OCI-LY3 (cell line): ENCODE measurements around the gene CERS6.

Experiments
- CTCF ChIP-seq: fragments of 200-600, 300-600 bp; sonication (generic); IDR thresholded peaks from 2 replicates; pipeline ENCODE4 v1.5.1; 2014; ENCODE audit warnings: antibody characterized with exemption, low read length, low read depth
- EZH2phosphoT487 ChIP-seq: fragments of 200-600 bp; shearing (Covaris generic); IDR thresholded peaks from 2 replicates; pipeline ENCODE4 v1.6.1; 2018; ENCODE audit warnings: antibody characterized with exemption, mixed run types, low read depth

GRCh38 chr2:168561991-168562390 lies 105.9 kb downstream of the CERS6 start:
- TF ChIP-seq CTCF: no peak
- TF ChIP-seq EZH2phosphoT487: no peak
